EL (cell line): Measurements from ENCODE around the gene GOLGA6D.
"Not testable (repeated sequence)": the region's sequence is repeated elsewhere in the genome, so short reads cannot be mapped to it uniquely, and the experiment has no call there.

Experiments used
- DNase-seq: peaks from one replicate; pipeline ENCODE4 v3.0.0-alpha.2; 2016

Gene GOLGA6D

GRCh38 chr15:75282572-75282971 is at the start of gene GOLGA6D:
Gene GOLGA6D (plus strand): TSS chr15:75282835. CDS start chr15:75282876, 41 bp downstream.
- not testable (repeated sequence) for DNase-seq

DNA sequence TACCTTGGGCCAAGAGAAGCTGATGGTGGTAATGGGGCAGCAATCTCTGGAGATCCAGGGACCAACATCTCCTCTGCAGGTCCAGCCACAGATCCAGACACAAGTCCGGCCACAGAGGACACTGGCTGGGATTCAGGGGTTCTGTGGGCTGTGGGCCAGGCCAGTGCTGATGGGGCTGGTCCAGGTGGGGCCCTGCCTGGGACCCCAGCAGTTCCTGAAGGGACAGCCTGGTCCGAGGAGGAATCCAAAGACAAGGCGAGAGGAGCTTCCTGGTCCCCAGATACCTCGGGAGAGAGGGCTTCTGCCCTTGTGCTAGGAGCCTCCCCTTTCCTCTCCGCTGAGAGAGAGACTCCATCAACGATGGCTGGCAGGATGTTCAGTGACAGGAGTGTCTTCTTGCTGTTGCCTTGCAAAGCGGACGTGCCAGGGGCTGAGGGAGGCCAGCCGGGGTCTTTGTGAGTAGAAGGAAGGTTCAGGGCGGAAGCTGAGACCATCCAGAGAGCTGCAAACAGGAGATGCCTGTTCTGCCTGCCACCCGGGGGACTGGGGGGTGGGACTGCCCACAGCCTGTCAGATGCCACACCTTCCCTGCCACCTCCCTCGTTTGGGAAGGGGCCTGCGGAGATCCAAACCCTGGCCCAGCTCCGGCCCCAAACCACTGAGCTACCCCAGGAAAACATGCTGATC is 49.0 kb upstream of the GOLGA6D start:
- DNase-seq, result no peak

DNA sequence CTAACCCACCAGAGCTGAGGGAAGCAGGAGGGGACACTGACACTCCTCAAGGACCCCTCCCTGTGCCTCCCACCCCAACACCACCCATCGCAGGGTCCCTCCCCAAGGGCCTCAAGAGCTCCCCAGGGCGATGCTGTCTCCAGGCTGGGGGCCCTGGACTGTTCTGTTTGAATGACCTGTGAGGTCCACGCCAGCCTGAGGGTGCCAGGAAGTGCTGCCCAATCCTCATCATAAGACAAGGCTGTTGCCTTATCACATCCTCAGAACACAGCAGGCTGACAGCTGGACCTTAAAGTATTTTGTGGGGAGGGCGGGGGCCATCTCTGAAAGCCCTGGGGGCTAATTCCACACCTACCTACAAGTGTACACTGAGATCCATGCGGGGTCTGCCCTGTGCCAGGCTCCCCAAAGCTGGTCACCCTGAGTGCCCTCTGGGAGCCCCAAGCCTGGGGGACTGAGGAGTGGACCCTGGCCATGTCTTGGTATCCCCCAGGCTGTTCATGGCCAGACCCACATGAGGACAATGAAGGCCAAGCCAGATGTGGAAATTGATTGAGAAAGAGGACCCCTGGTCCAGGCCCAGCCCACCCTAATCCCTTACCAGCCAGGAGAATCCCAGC is 48.3 kb upstream of the GOLGA6D start:
- DNase-seq, result no peak

- DNase-seq, result no peak
Observed at GRCh38 chr15:75235051-75235673, 47.5 kb upstream of the GOLGA6D start.

- no peak for DNase-seq
Observed at GRCh38 chr15:75235760-75236729, 46.6 kb upstream of the GOLGA6D start.

- DNase-seq, result no peak
Observed at GRCh38 chr15:75237316-75237982, 45.2 kb upstream of the GOLGA6D start.

DNA sequence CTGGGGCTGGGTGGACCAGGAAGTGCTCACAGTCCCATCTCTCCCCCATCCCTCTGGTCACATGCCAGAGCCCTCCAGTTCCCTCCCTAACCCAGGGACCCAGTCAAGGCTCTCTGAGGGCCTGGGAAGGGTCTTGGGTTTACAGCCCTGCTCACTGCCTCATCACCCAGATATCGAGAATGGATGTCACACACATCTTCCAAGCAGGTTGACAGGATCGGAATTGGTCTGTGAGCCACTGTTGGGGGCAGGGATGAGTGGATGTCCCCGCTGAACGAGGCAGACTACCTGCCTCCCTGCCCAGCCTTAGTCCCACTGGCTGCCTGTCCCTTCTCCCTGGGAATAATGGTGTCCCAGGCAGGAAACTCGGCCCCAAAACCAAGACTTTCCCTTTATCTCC is 44.5 kb upstream of the GOLGA6D start:
- DNase-seq, result no peak

DNA sequence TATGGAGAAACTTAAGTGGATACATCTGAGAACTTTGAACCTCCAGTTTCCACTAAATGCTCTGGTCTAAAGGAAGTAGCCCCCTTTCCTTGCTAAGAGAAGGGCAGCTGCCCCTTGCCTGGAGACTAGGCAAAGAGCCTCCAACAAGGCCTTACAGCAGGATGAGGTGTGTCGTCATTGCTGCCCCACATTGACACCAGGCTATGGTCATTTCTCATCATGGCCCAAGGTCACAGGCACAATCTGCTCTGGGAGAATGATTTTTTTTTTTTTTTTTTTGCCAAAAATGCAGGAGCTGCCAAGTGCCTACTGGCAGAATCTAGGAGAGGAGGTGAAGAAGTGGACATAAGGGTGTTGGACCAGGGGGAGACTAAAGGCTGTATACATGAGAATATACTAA is 36.9 kb upstream of the GOLGA6D start:
- not testable (repeated sequence) for DNase-seq

DNA sequence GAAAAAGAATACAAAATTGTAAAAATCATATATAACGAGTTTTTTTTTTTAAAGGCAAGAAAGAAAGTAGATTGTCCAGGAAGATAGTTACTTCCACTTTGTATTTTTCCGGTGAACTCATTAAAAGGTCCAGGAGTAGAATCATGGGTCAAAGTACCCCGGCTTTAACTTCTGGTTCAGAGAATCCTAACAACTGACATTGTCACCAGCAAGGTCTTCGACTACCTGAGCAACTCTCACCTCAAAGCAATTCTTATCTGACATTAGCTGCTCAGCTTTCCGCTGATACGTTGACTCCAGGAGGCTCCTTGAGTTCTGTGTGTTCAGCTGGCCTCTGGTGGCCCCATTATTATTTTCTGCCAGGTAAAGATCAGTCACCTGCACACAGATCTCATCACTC is 33.6 kb upstream of the GOLGA6D start:
- DNase-seq, result not testable (repeated sequence)

DNA sequence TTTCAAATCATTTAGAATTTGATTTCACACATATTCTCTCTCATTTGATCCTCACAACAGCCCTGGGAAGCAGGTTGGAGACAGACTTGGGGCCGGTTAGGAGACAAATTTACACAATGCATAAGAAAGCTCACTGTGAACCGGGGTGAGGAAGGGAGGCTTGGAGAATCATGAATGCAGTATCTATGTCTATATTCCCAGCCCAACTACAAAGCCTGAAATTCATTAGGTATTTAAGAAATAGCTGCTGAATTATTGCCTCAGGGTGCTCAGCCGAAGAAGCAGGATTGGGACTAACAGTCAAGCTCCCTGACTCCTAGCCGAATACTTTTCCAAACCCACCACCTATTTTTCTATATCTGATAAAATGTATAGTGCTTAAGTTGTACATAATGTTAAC is 32.9 kb upstream of the GOLGA6D start:
- DNase-seq, result no peak

- not testable (repeated sequence) for DNase-seq
Observed at GRCh38 chr15:75251343-75251742, 31.3 kb upstream of the GOLGA6D start.

DNA sequence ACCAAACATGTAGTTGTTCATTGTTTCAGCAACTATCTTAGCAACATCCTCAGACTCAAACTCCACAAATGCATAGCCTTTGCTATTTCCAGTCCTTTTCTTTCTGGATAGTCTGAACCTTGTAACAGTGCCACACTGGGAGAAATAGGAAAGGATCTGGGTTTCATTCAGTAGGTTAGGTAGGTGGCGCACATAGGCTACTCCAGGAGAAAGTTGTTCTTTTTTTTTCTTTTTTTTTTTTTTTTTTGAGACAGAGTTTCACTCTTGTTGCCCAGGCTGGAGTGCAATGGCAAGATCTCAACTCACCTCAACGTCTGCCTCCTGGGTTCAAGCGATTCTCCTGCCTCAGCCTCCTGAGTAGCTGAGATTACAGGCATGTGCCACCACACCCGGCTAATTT is 30.4 kb upstream of the GOLGA6D start:
- DNase-seq, result not testable (repeated sequence)

GRCh38 chr15:75258034-75258433 is 24.6 kb upstream of the GOLGA6D start, which contains the start of gene GOLGA6C:
Gene GOLGA6C (plus strand): TSS chr15:75258334. CDS start chr15:75258599, 265 bp downstream.
- DNase-seq, result not testable (repeated sequence)

- not testable (repeated sequence) for DNase-seq
Observed at GRCh38 chr15:75258620-75259343, 23.9 kb upstream of the GOLGA6D start.

GRCh38 chr15:75259873-75260272 is 22.8 kb upstream of the GOLGA6D start:
- DNase-seq, result not testable (repeated sequence)

DNA sequence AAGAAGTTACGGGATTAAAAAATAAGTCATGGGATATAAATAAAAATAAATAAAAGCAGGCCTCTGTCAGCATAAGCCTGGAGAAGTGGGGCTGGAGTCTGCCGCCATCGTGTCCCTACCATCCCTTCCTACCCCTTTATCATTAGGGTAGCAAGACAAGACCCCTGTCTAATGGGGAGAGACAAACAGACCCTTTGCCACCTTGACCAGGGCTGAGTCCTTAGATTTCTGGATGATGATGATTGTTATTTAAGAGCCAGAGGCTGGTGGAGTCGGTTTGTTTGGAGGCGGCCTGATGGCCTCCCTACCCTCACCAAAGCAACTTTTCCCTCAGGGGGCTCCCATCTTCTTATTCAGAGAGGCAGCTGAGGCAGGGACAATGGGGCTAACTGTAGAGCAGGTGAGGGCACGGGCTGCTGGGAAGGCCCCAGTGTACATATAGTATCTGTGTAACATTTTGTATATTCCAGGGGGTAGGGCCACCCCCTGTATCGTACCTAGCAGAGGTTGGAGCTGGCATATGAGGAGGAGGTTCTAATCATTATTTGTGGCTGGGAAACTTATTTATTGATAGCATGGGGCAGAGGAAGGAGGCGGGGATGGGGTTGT is 8.8 kb upstream of the GOLGA6D start:
- DNase-seq, result not testable (repeated sequence)

- peak; percentile 10 for DNase-seq
Observed at GRCh38 chr15:75274509-75275107, 8.0 kb upstream of the GOLGA6D start.

- not testable (repeated sequence) for DNase-seq
Observed at GRCh38 chr15:75275617-75276016, 7.0 kb upstream of the GOLGA6D start.

- DNase-seq, result not testable (repeated sequence)
Observed at GRCh38 chr15:75278497-75278896, 4.1 kb upstream of the GOLGA6D start.

- DNase-seq, result not testable (repeated sequence)
Observed at GRCh38 chr15:75284152-75284551, 1.5 kb downstream of the GOLGA6D start.

GRCh38 chr15:75293660-75294059 is 11.0 kb downstream of the GOLGA6D start:
- DNase-seq, result not testable (repeated sequence)
